ENCODE measurements around the gene PSD2.

The PSD2 gene

GRCh38 chr5:139797856-139798510 lies 2.4 kb downstream of the PSD2 start:
- TF ChIP-seq SPI1 (IDR thresholded peaks at IDR 0.05; ENCODE audit: low read depth, low read length) (no peak), POLR2AphosphoS5 (IDR thresholded peaks at IDR 0.05; ENCODE audit: low read depth, low read length) (no peak), POLR2A (IDR thresholded peaks at IDR 0.05; ENCODE audit: low read depth, low read length) (no peak), POU2F2 (IDR thresholded peaks at IDR 0.05; ENCODE audit: low read depth, low read length) (no peak)
- no peak for FAIRE-seq
- no peak for DNase-seq (ENCODE audit: insufficient read length, low spot score)

GRCh38 chr5:139798883-139799282 lies 3.3 kb downstream of the PSD2 start:
- TF ChIP-seq POLR2A (IDR thresholded peaks at IDR 0.05; ENCODE audit: low read depth, low read length): no peak
- TF ChIP-seq TAF1 (IDR thresholded peaks at IDR 0.05; ENCODE audit: low read depth, low read length): no peak
- FAIRE-seq (no peak), DNase-seq (ENCODE audit: insufficient read length, low spot score) (no peak)

- FAIRE-seq: no peak
- no peak for DNase-seq (ENCODE audit: insufficient read length, low spot score)
- no peak for TF ChIP-seq TAF1 (IDR thresholded peaks at IDR 0.05; ENCODE audit: low read depth, low read length)
- no peak for TF ChIP-seq PAX5 (IDR thresholded peaks at IDR 0.05; ENCODE audit: insufficient read depth, low read length, severe bottlenecking)
- no peak for TF ChIP-seq POLR2AphosphoS5 (IDR thresholded peaks at IDR 0.05; ENCODE audit: low read depth, low read length)
- TF ChIP-seq SPI1 (IDR thresholded peaks at IDR 0.05; ENCODE audit: low read depth, low read length): no peak
- TF ChIP-seq POU2F2 (IDR thresholded peaks at IDR 0.05; ENCODE audit: low read depth, low read length): no peak
- TF ChIP-seq POLR2A (IDR thresholded peaks at IDR 0.05; ENCODE audit: low read depth, low read length): no peak
These were observed 3.8 kb downstream of the PSD2 start for GRCh38 chr5:139799359-139799758.

GRCh38 chr5:139803978-139804377 lies 8.4 kb downstream of the PSD2 start:
- TF ChIP-seq POLR2AphosphoS5 (IDR thresholded peaks at IDR 0.05; ENCODE audit: low read depth, low read length) (no peak), PAX5 (IDR thresholded peaks at IDR 0.05; ENCODE audit: insufficient read depth, low read length, severe bottlenecking) (no peak), SPI1 (IDR thresholded peaks at IDR 0.05; ENCODE audit: low read depth, low read length) (no peak), TAF1 (IDR thresholded peaks at IDR 0.05; ENCODE audit: low read depth, low read length) (no peak), POLR2A (IDR thresholded peaks at IDR 0.05; ENCODE audit: low read depth, low read length) (no peak), POU2F2 (IDR thresholded peaks at IDR 0.05; ENCODE audit: low read depth, low read length) (no peak)
- FAIRE-seq (no peak), DNase-seq (ENCODE audit: insufficient read length, low spot score) (no peak)

- TF ChIP-seq TAF1 (IDR thresholded peaks at IDR 0.05; ENCODE audit: low read depth, low read length): no peak
- TF ChIP-seq SPI1 (IDR thresholded peaks at IDR 0.05; ENCODE audit: low read depth, low read length): no peak
- TF ChIP-seq PAX5 (IDR thresholded peaks at IDR 0.05; ENCODE audit: insufficient read depth, low read length, severe bottlenecking): no peak
- no peak for TF ChIP-seq POLR2A (IDR thresholded peaks at IDR 0.05; ENCODE audit: low read depth, low read length)
- TF ChIP-seq POLR2AphosphoS5 (IDR thresholded peaks at IDR 0.05; ENCODE audit: low read depth, low read length): no peak
- no peak for TF ChIP-seq POU2F2 (IDR thresholded peaks at IDR 0.05; ENCODE audit: low read depth, low read length)
- no peak for FAIRE-seq
- no peak for DNase-seq (ENCODE audit: insufficient read length, low spot score)
These were observed 9.3 kb downstream of the PSD2 start for GRCh38 chr5:139804800-139805397.

- TF ChIP-seq PAX5 (IDR thresholded peaks at IDR 0.05; ENCODE audit: insufficient read depth, low read length, severe bottlenecking) (no peak), POLR2AphosphoS5 (IDR thresholded peaks at IDR 0.05; ENCODE audit: low read depth, low read length) (no peak), TAF1 (IDR thresholded peaks at IDR 0.05; ENCODE audit: low read depth, low read length) (no peak), POLR2A (IDR thresholded peaks at IDR 0.05; ENCODE audit: low read depth, low read length) (no peak), SPI1 (IDR thresholded peaks at IDR 0.05; ENCODE audit: low read depth, low read length) (no peak), POU2F2 (IDR thresholded peaks at IDR 0.05; ENCODE audit: low read depth, low read length) (no peak)
- no peak for FAIRE-seq
- DNase-seq (ENCODE audit: insufficient read length, low spot score): no peak
These were observed 9.9 kb downstream of the PSD2 start for GRCh38 chr5:139805545-139805944.

GRCh38 chr5:139806111-139806510 lies 10.5 kb downstream of the PSD2 start:
- DNase-seq (ENCODE audit: insufficient read length, low spot score): no peak
- no peak for TF ChIP-seq TAF1 (IDR thresholded peaks at IDR 0.05; ENCODE audit: low read depth, low read length)
- no peak for TF ChIP-seq POU2F2 (IDR thresholded peaks at IDR 0.05; ENCODE audit: low read depth, low read length)
- TF ChIP-seq POLR2AphosphoS5 (IDR thresholded peaks at IDR 0.05; ENCODE audit: low read depth, low read length): no peak
- TF ChIP-seq POLR2A (IDR thresholded peaks at IDR 0.05; ENCODE audit: low read depth, low read length): no peak
- no peak for TF ChIP-seq SPI1 (IDR thresholded peaks at IDR 0.05; ENCODE audit: low read depth, low read length)
- no peak for TF ChIP-seq PAX5 (IDR thresholded peaks at IDR 0.05; ENCODE audit: insufficient read depth, low read length, severe bottlenecking)
- FAIRE-seq: no peak

GRCh38 chr5:139806726-139807646 lies 11.4 kb downstream of the PSD2 start:
- TF ChIP-seq POLR2AphosphoS5 (IDR thresholded peaks at IDR 0.05; ENCODE audit: low read depth, low read length): no peak
- TF ChIP-seq POLR2A (IDR thresholded peaks at IDR 0.05; ENCODE audit: low read depth, low read length): no peak
- TF ChIP-seq PAX5 (IDR thresholded peaks at IDR 0.05; ENCODE audit: insufficient read depth, low read length, severe bottlenecking): no peak
- TF ChIP-seq SPI1 (IDR thresholded peaks at IDR 0.05; ENCODE audit: low read depth, low read length): no peak
- no peak for TF ChIP-seq POU2F2 (IDR thresholded peaks at IDR 0.05; ENCODE audit: low read depth, low read length)
- no peak for TF ChIP-seq TAF1 (IDR thresholded peaks at IDR 0.05; ENCODE audit: low read depth, low read length)
- DNase-seq (ENCODE audit: insufficient read length, low spot score): no peak
- no peak for FAIRE-seq

GRCh38 chr5:139807647-139808030 lies 12.0 kb downstream of the PSD2 start:
- FAIRE-seq: no peak

More at GRCh38 chr5:139807647-139808030, 12.0 kb downstream of the PSD2 start:
- DNase-seq (ENCODE audit: insufficient read length, low spot score): no peak
- TF ChIP-seq POLR2AphosphoS5 (IDR thresholded peaks at IDR 0.05; ENCODE audit: low read depth, low read length): no peak
- TF ChIP-seq TAF1 (IDR thresholded peaks at IDR 0.05; ENCODE audit: low read depth, low read length): no peak
- TF ChIP-seq SPI1 (IDR thresholded peaks at IDR 0.05; ENCODE audit: low read depth, low read length): no peak
- no peak for TF ChIP-seq POU2F2 (IDR thresholded peaks at IDR 0.05; ENCODE audit: low read depth, low read length)
- no peak for TF ChIP-seq POLR2A (IDR thresholded peaks at IDR 0.05; ENCODE audit: low read depth, low read length)
- TF ChIP-seq PAX5 (IDR thresholded peaks at IDR 0.05; ENCODE audit: insufficient read depth, low read length, severe bottlenecking): no peak
